Suprapubic skin (tissue), 4 donors: ENCODE data around the gene ATP9B. TPM values are rescaled to one million over a fixed set of nuclear protein-coding genes. Genes with fewer than 3 reads are reported as not detected.
A peak's percentile ranks its signal among the peaks of the same experiment; 100 is the strongest.

ENCODE experiments used
- DNase-seq, 2 donors: peaks; one replicate each; pipeline ENCODE4 v3.0.0-alpha.2; 2019; ENCODE audit warnings: low spot score in 2 of 2
- H3K27ac ChIP-seq: fragments of 200-600 bp; sonication (generic); one replicate; pipeline ENCODE4 v1.5.1; 2019
- H3K27me3 ChIP-seq: fragments of 200-600 bp; sonication (generic); one replicate; pipeline ENCODE4 v1.5.1; 2019
- H3K36me3 ChIP-seq: fragments of 200-600 bp; sonication (generic); one replicate; pipeline ENCODE4 v1.5.1; 2019
- H3K4me1 ChIP-seq: fragments of 200-600 bp; sonication (generic); one replicate; pipeline ENCODE4 v1.5.1; 2019
- H3K4me3 ChIP-seq: fragments of 200-600 bp; sonication (generic); one replicate; pipeline ENCODE4 v1.5.1; 2019; ENCODE audit warnings: mild to moderate bottlenecking
- H3K9me3 ChIP-seq: fragments of 200-600 bp; sonication (generic); one replicate; pipeline ENCODE4 v1.5.1; 2019
- EP300 ChIP-seq: sonication (generic); formaldehyde crosslinking; IDR thresholded peaks from one replicate; pipeline ENCODE4 v1.6.1; 2017; ENCODE audit warnings: antibody characterized with exemption
- POLR2A ChIP-seq, 2 donors: fragments of 450-650 bp; IDR thresholded peaks; one replicate each; pipeline ENCODE4 v1.6.1; 2017; ENCODE audit warnings: antibody characterized with exemption in 2 of 2, mild to moderate bottlenecking in 2 of 2, moderate library complexity in 2 of 2
- POLR2AphosphoS5 ChIP-seq, 3 donors: sonication (generic); formaldehyde crosslinking; IDR thresholded peaks; one replicate each; pipeline ENCODE4 v1.6.1; 2017; ENCODE audit warnings: antibody characterized with exemption in 3 of 3
- WGBS: methylation state at CpG from one replicate; pipeline ENCODE4 v1.1.5; 2018; 5-methylcytosine and 5-hydroxymethylcytosine counted together
- total RNA-seq, 4 donors: library from RNA; depleted of rRNA; stranded (reverse); fragments of >200 nt; gene quantifications; one replicate each; pipeline ENCODE4 v1.1.0, GENCODE V29; 2016
- TF ChIP-seq, protein P1 (sequence below), 2 donors: fragments of 200-600 bp in 1 of 2; fragments of 450-650 bp in 1 of 2; sonication (generic) in 1 of 2; IDR thresholded peaks; one replicate each; pipeline ENCODE4 v1.5.1; 2016 to 2019; ENCODE audit warnings: antibody characterized with exemption in 2 of 2, mild to moderate bottlenecking in 1 of 2, moderate library complexity in 1 of 2

ATP9B gene
- total RNA-seq, 4 donors from 2014 or later: 30.2 to 109 (median 37.4) TPM

DNA sequence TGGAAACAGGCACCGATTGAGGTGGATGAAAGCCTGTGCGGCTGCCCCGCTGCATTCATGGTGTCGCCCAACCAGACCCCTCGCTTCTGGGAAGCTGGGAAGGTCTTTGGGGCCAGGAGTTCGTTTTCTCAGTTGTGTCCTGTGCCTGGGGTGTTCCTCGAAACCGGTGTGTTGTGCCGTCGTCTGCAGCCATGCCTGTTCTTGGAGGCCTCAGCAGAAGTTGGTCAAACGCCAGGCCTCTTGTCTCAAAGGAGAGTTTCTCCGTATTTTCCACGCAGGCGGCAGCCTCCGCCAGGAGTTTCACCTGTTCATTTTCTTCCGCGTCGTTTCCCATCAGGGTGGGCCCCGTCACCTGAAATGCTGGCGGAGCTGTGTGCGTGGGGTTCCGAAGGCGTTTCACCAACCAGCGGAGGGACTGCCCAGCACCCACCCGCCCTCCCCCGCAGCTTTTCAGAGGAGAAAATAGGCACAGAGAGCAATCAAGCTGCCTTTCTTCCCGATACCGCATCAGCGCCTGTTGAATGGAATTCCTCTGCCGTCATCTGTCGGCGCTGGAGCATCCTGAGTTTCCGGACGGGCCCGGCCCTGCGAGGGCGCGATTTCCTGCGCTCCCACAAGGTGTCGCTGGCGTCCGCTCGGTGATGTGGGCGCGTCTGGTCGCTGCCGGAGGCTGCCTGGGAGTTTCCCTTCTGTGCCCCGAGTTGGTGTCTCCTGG, 309.5 kb downstream of the ATP9B start:
- DNase-seq: peak in 1 of 2 donors; percentile 89
- 68% methylated on average over 28 of the region's 48 CpGs for WGBS
- H3K4me1 ChIP-seq: peaks cover 12% of the 10 kb centered on the region
- H3K4me3 ChIP-seq: no peak overlapping the region
- H3K27ac ChIP-seq: no peak overlapping the region
- no peaks in the 10 kb centered on the region for H3K27me3 ChIP-seq
- TF ChIP-seq EP300 (no peak), POLR2A (IDR thresholded peaks at IDR 0.05) (no peak), POLR2AphosphoS5 (IDR thresholded peaks at IDR 0.05) (peak in 1 of 3 donors; percentile 54)
- TF ChIP-seq, protein P1, sequence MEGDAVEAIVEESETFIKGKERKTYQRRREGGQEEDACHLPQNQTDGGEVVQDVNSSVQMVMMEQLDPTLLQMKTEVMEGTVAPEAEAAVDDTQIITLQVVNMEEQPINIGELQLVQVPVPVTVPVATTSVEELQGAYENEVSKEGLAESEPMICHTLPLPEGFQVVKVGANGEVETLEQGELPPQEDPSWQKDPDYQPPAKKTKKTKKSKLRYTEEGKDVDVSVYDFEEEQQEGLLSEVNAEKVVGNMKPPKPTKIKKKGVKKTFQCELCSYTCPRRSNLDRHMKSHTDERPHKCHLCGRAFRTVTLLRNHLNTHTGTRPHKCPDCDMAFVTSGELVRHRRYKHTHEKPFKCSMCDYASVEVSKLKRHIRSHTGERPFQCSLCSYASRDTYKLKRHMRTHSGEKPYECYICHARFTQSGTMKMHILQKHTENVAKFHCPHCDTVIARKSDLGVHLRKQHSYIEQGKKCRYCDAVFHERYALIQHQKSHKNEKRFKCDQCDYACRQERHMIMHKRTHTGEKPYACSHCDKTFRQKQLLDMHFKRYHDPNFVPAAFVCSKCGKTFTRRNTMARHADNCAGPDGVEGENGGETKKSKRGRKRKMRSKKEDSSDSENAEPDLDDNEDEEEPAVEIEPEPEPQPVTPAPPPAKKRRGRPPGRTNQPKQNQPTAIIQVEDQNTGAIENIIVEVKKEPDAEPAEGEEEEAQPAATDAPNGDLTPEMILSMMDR (IDR thresholded peaks at IDR 0.05): peak; percentile 96 to 98
- H3K36me3 ChIP-seq: peaks cover 32% of the 10 kb centered on the region
- no peaks in the 10 kb centered on the region for H3K9me3 ChIP-seq

DNA sequence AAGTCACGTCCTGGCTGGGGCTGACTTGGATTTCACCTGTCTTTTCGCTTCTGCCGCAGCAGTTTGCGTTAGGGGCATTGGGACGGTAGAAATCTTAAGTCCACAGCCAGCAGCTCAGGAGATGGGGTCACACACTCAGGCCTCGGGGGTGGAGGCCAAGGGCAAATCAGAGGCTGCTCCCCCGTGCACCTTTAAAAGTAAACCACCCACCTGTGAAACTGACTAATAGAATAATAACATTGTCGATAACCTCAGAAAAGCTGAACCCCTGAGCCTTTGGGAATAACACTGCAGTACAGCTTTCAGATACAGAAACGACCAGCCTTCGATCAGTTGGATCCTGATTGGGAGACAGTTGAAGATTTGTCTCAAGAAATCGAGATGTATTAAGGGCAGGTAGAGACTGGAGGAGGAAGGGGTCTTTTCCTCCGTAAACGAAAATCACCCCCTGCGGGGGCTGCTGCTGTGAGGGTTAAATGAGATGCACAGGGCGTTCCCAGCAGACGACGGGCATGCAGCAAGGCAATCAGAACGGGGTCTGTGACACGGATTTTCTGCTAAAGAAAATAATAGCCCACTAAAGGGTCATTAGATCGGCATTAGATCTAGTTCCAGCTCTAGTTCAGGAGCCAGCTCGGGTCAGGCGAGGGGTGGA, 310.2 kb downstream of the ATP9B start:
- DNase-seq: peak in 1 of 2 donors; percentile 56
- Histone ChIP-seq H3K4me3 (no peak overlapping the region), H3K9me3 (no peaks in the 10 kb centered on the region), H3K27me3 (peaks cover 4% of the 10 kb centered on the region), H3K36me3 (peaks cover 26% of the 10 kb centered on the region), H3K4me1 (peaks cover 12% of the 10 kb centered on the region), H3K27ac (no peak overlapping the region)
- 65% methylated on average over 22 of the region's 22 CpGs for WGBS
- TF ChIP-seq POLR2AphosphoS5 (IDR thresholded peaks at IDR 0.05): no peak
- TF ChIP-seq, protein P1 (IDR thresholded peaks at IDR 0.05): no peak
- no peak for TF ChIP-seq POLR2A (IDR thresholded peaks at IDR 0.05)
- TF ChIP-seq EP300: no peak

DNA sequence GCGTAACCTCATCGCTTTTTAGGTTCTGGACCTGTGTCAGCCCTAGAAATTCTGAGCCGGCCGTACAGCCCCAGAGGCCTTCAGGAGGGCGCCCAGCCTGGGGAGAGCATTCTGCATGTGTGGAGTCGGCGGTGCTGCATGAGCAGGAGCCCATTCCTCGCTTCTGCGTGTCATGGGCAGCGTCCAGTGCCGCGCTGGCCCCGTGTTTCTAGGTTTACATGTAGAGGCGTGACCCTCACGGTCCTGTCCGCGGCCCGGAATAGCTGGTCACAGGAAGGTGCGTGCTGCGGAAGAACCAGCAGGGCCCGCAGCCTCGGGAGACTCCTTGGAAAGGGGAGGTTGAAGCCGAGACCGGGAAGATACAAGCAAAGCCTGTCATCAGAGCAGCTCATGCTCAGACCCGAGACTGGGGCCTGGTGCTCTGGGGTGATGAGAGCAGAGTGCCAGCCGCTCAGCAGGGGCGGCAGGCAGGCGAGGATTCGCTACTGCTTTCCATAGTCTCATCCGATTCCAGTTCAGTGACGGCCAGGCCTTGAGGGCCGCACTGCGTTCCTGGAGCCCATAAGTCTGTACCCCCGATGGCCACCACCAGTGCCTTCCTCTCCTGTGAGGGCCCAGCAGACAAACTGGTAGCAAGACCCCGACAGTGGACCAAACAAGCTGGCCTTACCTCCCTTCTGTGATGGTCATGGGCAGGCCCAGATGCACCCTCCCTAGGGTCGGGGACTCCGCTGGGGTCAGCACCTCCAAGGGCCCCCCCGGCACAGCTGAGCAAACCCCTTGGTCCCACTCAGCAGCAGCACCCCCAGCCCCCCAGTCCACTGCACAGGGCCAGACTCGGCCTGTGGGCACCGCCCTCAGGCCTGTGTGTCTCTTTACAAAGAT, 311.0 kb downstream of the ATP9B start:
- Histone ChIP-seq H3K27ac (no peak overlapping the region), H3K36me3 (peaks cover 20% of the 10 kb centered on the region), H3K27me3 (peaks cover 7% of the 10 kb centered on the region), H3K9me3 (no peaks in the 10 kb centered on the region), H3K4me3 (no peak overlapping the region), H3K4me1 (peaks cover 15% of the 10 kb centered on the region)
- 95% methylated on average over 26 of the region's 40 CpGs for WGBS
- no peak for TF ChIP-seq POLR2A (IDR thresholded peaks at IDR 0.05)
- TF ChIP-seq, protein P1 (IDR thresholded peaks at IDR 0.05): no peak
- no peak for TF ChIP-seq POLR2AphosphoS5 (IDR thresholded peaks at IDR 0.05)
- peak in 1 of 2 donors; percentile 68 for DNase-seq

DNA sequence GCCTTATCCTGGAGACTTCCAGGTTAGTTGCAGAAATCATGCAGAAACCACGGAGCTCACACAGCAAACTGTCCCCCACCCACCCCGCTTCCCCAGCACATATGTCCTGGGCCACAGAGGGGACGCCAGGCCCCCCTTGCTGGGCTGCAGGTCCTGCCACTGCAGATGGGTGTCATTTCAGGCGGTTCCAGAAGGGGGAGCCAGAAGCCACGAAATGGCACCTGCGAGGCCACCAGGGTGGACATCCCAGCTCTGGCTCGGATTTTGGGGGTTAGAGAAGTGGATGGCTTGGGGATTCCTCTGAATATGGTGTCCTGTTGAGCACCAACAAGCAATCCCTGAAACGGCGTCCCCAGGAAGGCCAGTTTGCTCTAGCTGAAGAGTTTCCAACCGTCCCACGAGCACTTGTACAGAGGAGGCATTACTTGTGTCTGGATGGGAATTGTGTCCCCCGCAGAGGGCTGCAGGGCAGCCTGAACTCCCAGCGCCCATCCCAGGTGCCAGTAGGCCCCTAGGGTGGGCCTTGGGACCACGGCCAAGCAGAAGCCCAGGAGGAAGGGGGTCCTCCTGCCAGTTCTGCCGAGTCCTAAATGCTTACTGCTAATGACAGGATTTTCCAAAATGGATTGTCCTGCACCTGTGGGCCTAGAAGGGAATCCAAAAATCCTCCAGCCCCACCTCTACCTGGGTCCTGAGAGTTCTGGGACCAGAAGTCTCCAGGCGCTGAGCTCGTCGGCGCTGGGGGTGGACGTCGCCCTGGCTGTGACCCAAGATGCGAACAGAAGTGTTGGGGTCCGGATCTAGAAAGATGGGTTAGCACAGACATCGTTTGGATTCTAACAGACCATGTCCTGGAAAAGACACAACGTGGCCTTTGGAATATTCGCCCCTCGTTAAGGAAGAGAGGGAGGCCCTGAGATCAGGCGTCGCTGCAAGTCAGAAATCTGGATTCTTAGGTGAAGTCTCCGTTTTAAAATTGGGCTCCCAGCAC, 311.9 kb downstream of the ATP9B start:
- H3K36me3 ChIP-seq: peaks cover 17% of the 10 kb centered on the region
- no peak for TF ChIP-seq POLR2AphosphoS5 (IDR thresholded peaks at IDR 0.05)
- no peak for TF ChIP-seq EP300
- TF ChIP-seq, protein P1 (IDR thresholded peaks at IDR 0.05): peak; percentile 83 to 90
- TF ChIP-seq POLR2A (IDR thresholded peaks at IDR 0.05): no peak
- peaks cover 12% of the 10 kb centered on the region for H3K27me3 ChIP-seq
- 86% methylated on average over 15 of the region's 30 CpGs for WGBS
- H3K27ac ChIP-seq: no peak overlapping the region
- peaks cover 15% of the 10 kb centered on the region for H3K4me1 ChIP-seq
- no peak overlapping the region for H3K4me3 ChIP-seq
- DNase-seq: peak in 1 of 2 donors; percentile 81
- no peaks in the 10 kb centered on the region for H3K9me3 ChIP-seq
